NCI-H82 treated with DMSO at 0.1 percent for 48 hours (cell line): ENCODE results near the gene UBR3.

ENCODE experiments used
- DNase-seq: peaks from one replicate; lab custom pipeline; 2025; ENCODE audit not compliant: unreplicated experiment; lab: John Stamatoyannopoulos, UW

The UBR3 gene

GRCh38 chr2:170044751-170045478 is 217.7 kb downstream of the UBR3 start:
- DNase-seq, result no peak

DNA sequence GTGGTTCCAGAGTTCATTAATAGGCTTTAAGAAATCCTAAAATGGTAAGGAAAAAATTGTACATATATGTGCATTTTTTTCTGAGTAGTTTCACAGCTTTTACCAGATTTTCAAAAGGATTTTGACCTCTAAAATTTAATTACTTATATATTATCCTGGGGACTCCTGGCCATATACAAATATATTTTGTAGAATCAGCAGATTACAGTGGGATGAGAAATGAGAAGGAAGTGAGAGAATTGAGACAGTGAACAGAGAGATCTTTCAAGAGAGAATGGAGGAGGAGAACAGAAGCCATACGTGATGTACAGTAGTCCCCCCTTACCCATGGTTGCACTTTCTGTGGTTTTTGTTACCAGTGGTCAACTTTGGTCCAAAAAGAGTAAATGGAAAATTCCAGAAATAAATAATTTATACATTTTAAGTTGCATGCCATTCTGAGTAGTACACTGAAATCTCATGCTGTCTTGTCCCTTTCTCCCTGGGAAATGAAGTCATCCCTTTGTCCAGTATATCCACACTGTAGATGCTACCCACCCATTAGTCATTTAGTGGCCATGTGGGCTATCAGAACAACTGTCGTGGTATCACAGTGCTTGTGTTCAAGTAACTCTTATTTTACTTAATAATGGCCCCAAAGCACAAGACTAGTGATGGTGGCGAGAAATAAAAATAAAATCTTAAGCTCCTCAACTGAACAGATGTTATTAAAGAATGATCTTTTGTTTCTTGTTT is 220.2 kb downstream of the UBR3 start:
- no peak for DNase-seq

DNA sequence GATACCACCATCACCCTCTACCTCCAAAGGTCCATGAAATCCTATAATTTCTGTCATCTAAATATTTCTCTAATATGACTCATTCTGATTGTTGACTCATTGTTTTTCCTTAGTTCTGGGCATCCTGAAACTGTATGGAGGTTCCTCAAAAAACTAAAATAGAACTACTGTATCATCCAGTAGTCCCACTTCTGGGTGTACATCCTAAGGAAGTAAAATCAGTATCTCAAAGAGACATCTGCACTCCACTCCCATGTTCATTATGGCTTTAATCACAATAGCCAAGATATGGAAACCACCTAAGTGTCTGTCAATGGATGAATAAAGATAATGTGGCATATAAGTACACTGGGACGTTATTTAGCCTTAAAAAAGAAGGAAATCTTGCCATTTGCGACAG is 224.9 kb downstream of the UBR3 start:
- DNase-seq, result no peak

DNA sequence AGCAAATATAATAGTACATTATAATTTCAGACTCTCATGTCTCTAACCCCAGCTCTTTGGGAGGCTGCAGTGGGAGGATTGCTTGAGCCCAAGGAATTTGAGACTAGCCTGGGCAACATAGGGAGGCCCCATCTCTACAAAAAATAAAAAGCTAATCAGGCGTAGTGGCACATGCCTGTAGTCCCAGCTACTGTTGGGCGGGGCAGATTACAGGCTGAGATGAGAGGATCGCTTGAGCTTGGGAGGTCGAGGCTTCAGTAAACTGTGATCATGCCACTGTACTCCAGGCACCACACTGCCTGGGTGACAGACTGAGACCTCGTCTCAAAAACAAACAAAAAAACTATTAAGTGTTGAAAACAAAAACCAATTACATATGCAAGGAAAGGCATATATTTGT is 227.7 kb downstream of the UBR3 start:
- DNase-seq, result no peak

DNA sequence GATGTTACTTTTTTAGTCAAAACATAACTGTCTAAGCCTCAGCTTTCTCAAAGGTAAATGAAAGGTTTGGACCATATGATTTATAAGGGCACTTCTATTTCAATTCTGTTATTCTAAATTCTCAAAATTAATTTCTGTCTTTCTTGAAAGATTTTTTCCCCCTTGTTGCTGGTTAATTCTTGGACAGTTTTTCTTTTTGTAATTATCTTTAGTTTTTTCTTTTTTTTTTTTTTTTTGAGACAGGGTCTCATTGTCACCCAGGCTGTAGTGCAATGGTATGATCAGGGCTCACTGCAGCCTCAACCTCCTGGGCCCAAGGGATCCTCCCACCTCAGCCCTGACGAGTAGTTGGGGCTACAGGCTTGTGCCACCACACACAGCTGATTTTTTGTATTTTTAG is 229.6 kb downstream of the UBR3 start:
- no peak for DNase-seq

- DNase-seq, result no peak
Measured at GRCh38 chr2:170063456-170064235, 236.4 kb downstream of the UBR3 start.

GRCh38 chr2:170070778-170071177 is 243.5 kb downstream of the UBR3 start:
- DNase-seq, result no peak

DNA sequence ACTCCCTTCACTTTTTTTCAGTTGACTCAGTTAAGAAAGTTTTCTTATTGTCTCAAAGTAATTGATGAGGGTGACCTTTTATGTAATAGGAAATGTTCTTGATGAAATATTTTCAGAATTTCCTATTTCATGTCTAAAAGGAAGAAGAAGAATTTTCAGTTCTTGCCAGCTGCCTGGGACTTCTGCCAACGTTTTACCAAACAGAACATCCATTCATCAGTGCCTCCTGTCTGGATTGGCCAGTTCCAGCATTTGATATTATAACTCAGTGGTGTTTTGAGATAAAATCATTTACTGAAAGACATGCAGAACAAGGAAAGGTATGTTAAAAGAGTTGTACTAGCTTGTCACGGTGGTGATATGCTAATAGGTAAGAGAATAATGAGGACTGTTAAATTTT is 246.0 kb downstream of the UBR3 start:
- no peak for DNase-seq

GRCh38 chr2:170076189-170076588 is 248.9 kb downstream of the UBR3 start:
- DNase-seq, result no peak

- DNase-seq, result no peak
Measured at GRCh38 chr2:170077830-170078569, 250.7 kb downstream of the UBR3 start.

- DNase-seq, result no peak
Measured at GRCh38 chr2:170084820-170085491, 257.7 kb downstream of the UBR3 start.

- DNase-seq, result no peak
Measured at GRCh38 chr2:170086117-170086688, 258.9 kb downstream of the UBR3 start.

- DNase-seq, result no peak
Measured at GRCh38 chr2:170086751-170087412, 259.6 kb downstream of the UBR3 start.

GRCh38 chr2:170087413-170087793 is 260.1 kb downstream of the UBR3 start:
- DNase-seq, result no peak

DNA sequence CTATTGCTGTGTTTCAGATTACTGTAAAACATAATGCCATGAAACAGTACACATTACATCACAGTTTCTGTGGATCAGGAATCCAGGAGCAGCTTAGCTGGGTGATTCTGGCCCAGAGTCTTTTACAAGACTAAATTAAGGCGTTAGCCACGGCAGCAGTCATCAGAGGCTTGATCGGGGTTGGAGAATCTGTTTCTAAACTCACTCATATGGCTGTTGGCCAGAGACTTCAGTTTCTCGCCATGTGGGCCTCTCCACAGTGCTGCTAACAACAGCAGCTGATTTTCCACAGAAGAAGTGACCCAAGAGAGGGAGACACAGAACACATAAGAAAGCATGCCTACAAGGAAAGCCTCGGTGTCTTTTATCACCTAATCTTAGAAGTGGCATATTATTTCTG is 261.5 kb downstream of the UBR3 start:
- no peak for DNase-seq

DNA sequence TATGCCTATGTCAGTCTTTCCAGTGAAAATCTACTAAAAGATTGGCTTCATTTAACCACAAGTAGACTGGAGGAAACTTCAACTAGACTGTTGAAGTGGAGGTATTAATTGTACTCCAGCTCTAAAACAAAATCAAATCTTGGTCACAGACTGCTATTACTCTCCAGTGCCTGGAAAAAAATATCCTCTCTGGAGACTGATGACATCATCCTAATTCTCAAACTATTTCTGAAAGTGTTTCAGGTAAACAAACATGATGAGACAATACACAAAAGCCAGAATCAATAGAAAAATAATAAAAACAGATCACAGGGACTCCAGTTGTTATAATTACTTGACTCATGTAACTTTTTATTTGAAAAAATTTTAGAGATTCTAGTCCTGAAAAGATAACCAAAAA is 263.0 kb downstream of the UBR3 start:
- no peak for DNase-seq

DNA sequence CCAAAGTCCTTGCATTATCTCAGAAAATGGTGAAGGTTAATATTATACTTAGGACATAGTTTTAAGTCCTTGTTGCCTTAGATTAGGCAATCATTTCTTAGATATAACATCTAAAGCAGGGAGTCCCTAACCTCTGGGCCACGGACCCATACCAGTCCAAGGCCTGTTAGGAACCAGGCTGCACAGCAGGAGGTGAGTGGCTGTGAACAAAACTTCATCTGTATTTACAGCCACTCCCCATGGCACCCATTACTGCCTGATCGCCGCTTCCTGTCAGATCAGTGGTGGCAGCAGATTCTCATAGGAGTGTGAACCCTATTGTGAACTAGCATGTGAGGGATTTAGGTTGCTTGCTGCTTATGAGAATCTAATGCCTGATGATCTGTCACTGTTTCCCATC is 264.2 kb downstream of the UBR3 start:
- DNase-seq, result no peak

DNA sequence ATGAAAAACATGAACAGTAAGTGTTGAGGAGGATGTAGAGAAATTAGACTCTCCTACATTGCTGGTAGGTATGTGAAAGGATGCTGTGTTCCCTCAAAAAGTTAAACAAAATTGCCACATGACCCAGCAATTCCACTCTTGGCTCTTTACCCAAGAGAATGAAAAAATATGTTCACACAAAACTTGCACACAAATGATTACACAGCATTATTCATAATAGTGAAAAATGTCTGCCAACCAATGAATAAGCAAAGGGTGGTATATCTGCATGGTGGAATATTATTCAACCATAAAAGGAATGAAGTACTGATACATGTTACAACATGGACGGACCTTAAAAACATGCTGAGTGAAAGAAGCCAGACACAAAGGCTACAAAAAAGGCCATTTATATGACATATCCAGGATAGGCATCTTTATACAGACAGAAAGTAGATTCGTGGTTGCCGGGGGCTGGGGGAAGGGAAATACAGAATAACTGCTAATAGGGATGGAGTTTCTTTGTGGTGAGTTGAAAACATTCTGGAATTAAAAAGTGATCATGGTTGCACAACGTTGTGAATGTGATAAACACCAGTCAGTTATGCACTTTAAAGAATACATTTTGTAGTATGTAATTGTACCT is 265.3 kb downstream of the UBR3 start:
- DNase-seq, result no peak

DNA sequence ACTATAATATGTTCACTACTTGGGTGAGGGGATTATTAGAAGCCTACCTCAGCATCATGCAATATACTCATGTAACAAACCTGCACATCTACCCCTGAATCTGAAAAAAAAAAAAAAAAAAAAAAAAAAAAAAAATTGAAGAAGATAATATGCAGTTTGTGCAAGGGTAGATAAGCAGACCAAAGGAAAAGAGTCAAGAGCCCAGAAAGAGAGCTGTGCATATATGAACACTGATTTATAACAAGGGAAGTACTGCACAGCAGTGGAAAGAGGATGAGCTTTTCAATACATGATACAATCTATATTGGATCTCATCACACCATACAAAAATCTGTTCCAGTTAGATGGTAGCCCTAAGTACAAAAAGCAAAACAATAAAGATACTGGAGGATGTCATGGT is 268.1 kb downstream of the UBR3 start:
- no peak for DNase-seq
